Spinal cord (tissue), 10 donors: ENCODE results near the gene AKIP1. TPM values are rescaled to one million over a fixed set of nuclear protein-coding genes. Genes with fewer than 3 reads are reported as not detected.

Experiments
- DNase-seq, 6 donors: peaks; one replicate each; pipeline versions ENCODE4 v3.0.0 to v3.0.0-alpha.2; 2013 to 2015; ENCODE audit warnings: low spot score in 6 of 6, low read depth in 4 of 6
- H3K27ac ChIP-seq: one replicate; pipeline ENCODE4 v1.5.1; 2013; ENCODE audit warnings: low read depth, low read length, control low read depth
- H3K27me3 ChIP-seq: one replicate; pipeline ENCODE4 v1.6.1; 2013; ENCODE audit warnings: low read length; ENCODE audit not compliant: control insufficient read depth, insufficient read depth
- H3K36me3 ChIP-seq: one replicate; pipeline ENCODE4 v1.6.1; 2013; ENCODE audit warnings: low read length; ENCODE audit not compliant: control insufficient read depth, insufficient read depth
- H3K4me1 ChIP-seq: one replicate; pipeline ENCODE4 v1.6.1; 2013; ENCODE audit warnings: low read length; ENCODE audit not compliant: control insufficient read depth, insufficient read depth
- H3K4me3 ChIP-seq: one replicate; pipeline ENCODE4 v1.5.1; 2013; ENCODE audit warnings: low read depth, low read length, control low read depth
- H3K9me3 ChIP-seq: one replicate; pipeline ENCODE4 v1.6.1; 2013; ENCODE audit warnings: low read length; ENCODE audit not compliant: control insufficient read depth, insufficient read depth
- WGBS: methylation state at CpG from one replicate; pipeline ENCODE4 v1.1.5; 2013; ENCODE audit warnings: missing lambda C conversion rate; ENCODE audit not compliant: insufficient coverage; 5-methylcytosine and 5-hydroxymethylcytosine counted together
- long read RNA-seq, 4 donors: transcript quantifications; one replicate each; lab custom pipeline, GENCODE V29; 2026
- polyA plus RNA-seq, 2 donors: library from polyadenylated mRNA; unstranded; fragments of 120-200 nt; gene quantifications; one replicate each; pipeline ENCODE4 v1.2.1, GENCODE V29; 2013; ENCODE audit not compliant: insufficient read length in 2 of 2
- total RNA-seq, 2 donors: library from RNA; depleted of rRNA in 1 of 2; stranded (reverse); fragments of 120-200 nt in 1 of 2; fragments of >200 nt in 1 of 2; gene quantifications; one replicate each; pipeline versions ENCODE4 v1.2.3 to v1.2.4, GENCODE V29; 2013 to 2014
- donor health status: healthy.

AKIP1 gene
- 10 to 100 TPM; 21.3 to 29.6 TPM for total RNA-seq
- 10 to 100 TPM; 33.4 to 43.6 TPM for polyA plus RNA-seq
- long read RNA-seq, donor 1, transcript AKIP1-204 (4 exons, 1,084 nt): major isoform, 11 of 21 reads
- long read RNA-seq, donor 1, partial matches to known transcripts: 0 of 21 reads
- long read RNA-seq, donor 1, other reads (novel, unspliced or antisense): 0 of 21 reads
- long read RNA-seq, donor 2, transcript AKIP1-204 (4 exons, 1,084 nt): major isoform, 5 of 6 reads
- long read RNA-seq, donor 2, partial matches to known transcripts: 0 of 6 reads
- long read RNA-seq, donor 2, other reads (novel, unspliced or antisense): 0 of 6 reads
- long read RNA-seq, donor 3, partial matches to known transcripts: 0 of 10 reads
- long read RNA-seq, donor 3, other reads (novel, unspliced or antisense): 0 of 10 reads
- long read RNA-seq, donor 4, transcript AKIP1-204 (4 exons, 1,084 nt): major isoform, 12 of 30 reads
- long read RNA-seq, donor 4, partial matches to known transcripts: 14 of 30 reads
- long read RNA-seq, donor 4, other reads (novel, unspliced or antisense): 0 of 30 reads

GRCh38 chr11:8911029-8911823 is at the start of gene AKIP1:
Gene AKIP1 (plus strand): TSS chr11:8911189. CDS start chr11:8911450, 261 bp downstream.
- under 1% methylated on average over 67 of the region's 68 CpGs for WGBS
- Histone ChIP-seq H3K9me3 (no peaks in the 10 kb centered on the region), H3K27me3 (no peaks in the 10 kb centered on the region), H3K27ac (peak within 1 kb of the TSS; percentile 90), H3K36me3 (peaks cover 7% of the 10 kb centered on the region), H3K4me1 (peaks cover 21% of the 10 kb centered on the region), H3K4me3 (peak within 1 kb of the TSS; percentile 83)
- DNase-seq: peak; percentile 92 to 99 (median 96)

- no peaks in the 10 kb centered on the region for H3K36me3 ChIP-seq
- no peaks in the 10 kb centered on the region for H3K9me3 ChIP-seq
- no peaks in the 10 kb centered on the region for H3K4me1 ChIP-seq
- 71% methylated on average over 1 of the region's 1 CpG for WGBS
- no peak overlapping the region for H3K4me3 ChIP-seq
- no peak overlapping the region for H3K27ac ChIP-seq
- DNase-seq: peak in 1 of 6 donors; percentile 17
- no peaks in the 10 kb centered on the region for H3K27me3 ChIP-seq
These were observed 47.2 kb upstream of the AKIP1 start for GRCh38 chr11:8863838-8864237.

- DNase-seq: no peak
- no peak overlapping the region for H3K4me3 ChIP-seq
- peaks cover 5% of the 10 kb centered on the region for H3K4me1 ChIP-seq
- H3K27ac ChIP-seq: no peak overlapping the region
- no peaks in the 10 kb centered on the region for H3K9me3 ChIP-seq
- H3K27me3 ChIP-seq: no peaks in the 10 kb centered on the region
- H3K36me3 ChIP-seq: no peaks in the 10 kb centered on the region
These were observed 45.7 kb upstream of the AKIP1 start for GRCh38 chr11:8865304-8865703.

GRCh38 chr11:8867035-8867434 is 44.0 kb upstream of the AKIP1 start:
- Histone ChIP-seq H3K4me1 (peaks cover 9% of the 10 kb centered on the region), H3K36me3 (no peaks in the 10 kb centered on the region), H3K27ac (no peak overlapping the region), H3K27me3 (no peaks in the 10 kb centered on the region), H3K4me3 (no peak overlapping the region), H3K9me3 (no peaks in the 10 kb centered on the region)
- WGBS: 72% methylated on average over 3 of the region's 6 CpGs
- DNase-seq: no peak

- Histone ChIP-seq H3K27ac (no peak overlapping the region), H3K36me3 (no peaks in the 10 kb centered on the region), H3K27me3 (no peaks in the 10 kb centered on the region), H3K4me1 (peaks cover 9% of the 10 kb centered on the region), H3K9me3 (no peaks in the 10 kb centered on the region), H3K4me3 (no peak overlapping the region)
- 68% methylated on average over 5 of the region's 7 CpGs for WGBS
- no peak for DNase-seq
These were observed 42.9 kb upstream of the AKIP1 start for GRCh38 chr11:8867931-8868631.

GRCh38 chr11:8870411-8871170 is 40.4 kb upstream of the AKIP1 start:
- no peaks in the 10 kb centered on the region for H3K36me3 ChIP-seq
- peaks cover 9% of the 10 kb centered on the region for H3K4me1 ChIP-seq
- peak overlapping the region; percentile 65 for H3K4me3 ChIP-seq
- no peaks in the 10 kb centered on the region for H3K9me3 ChIP-seq
- peak overlapping the region; percentile 88 for H3K27ac ChIP-seq
- peak; percentile 35 to 91 (median 57) for DNase-seq
- H3K27me3 ChIP-seq: no peaks in the 10 kb centered on the region
- under 1% methylated on average over 81 of the region's 81 CpGs for WGBS

GRCh38 chr11:8871171-8871775 is 39.7 kb upstream of the AKIP1 start:
- peak overlapping the region; percentile 65 for H3K4me3 ChIP-seq
- H3K36me3 ChIP-seq: no peaks in the 10 kb centered on the region
- no peaks in the 10 kb centered on the region for H3K9me3 ChIP-seq
- peaks cover 9% of the 10 kb centered on the region for H3K4me1 ChIP-seq
- H3K27ac ChIP-seq: peak overlapping the region; percentile 88
- no peaks in the 10 kb centered on the region for H3K27me3 ChIP-seq
- WGBS: 0% methylated on average over 3 of the region's 27 CpGs
- peak; percentile 35 to 93 (median 68) for DNase-seq

- Histone ChIP-seq H3K4me1 (peaks cover 9% of the 10 kb centered on the region), H3K27me3 (no peaks in the 10 kb centered on the region), H3K9me3 (no peaks in the 10 kb centered on the region), H3K27ac (peak overlapping the region; percentile 88), H3K36me3 (no peaks in the 10 kb centered on the region), H3K4me3 (no peak overlapping the region)
- peak in 1 of 6 donors; percentile 34 for DNase-seq
- WGBS: 60% methylated on average over 5 of the region's 6 CpGs
These were observed 39.0 kb upstream of the AKIP1 start for GRCh38 chr11:8871962-8872361.
